Uterus (tissue), 4 donors: ENCODE measurements around the gene DTHD1. TPM values are rescaled to one million over a fixed set of nuclear protein-coding genes. Genes with fewer than 3 reads are reported as not detected.

Experiments
- DNase-seq, 2 donors: peaks; one replicate each; pipeline ENCODE4 v3.0.0-alpha.2; 2019 to 2020
- H3K27ac ChIP-seq, 2 donors: fragments of 200-600 bp; sonication (generic); 1 replicate in 1 of 2; 2 replicates in 1 of 2; pipeline ENCODE4 v1.5.1; 2016 to 2018
- H3K27me3 ChIP-seq, 2 donors: fragments of 200-600 bp; sonication (generic); one replicate each; pipeline ENCODE4 v1.5.1; 2018 to 2019; ENCODE audit warnings: control low read depth in 1 of 2
- H3K36me3 ChIP-seq, 2 donors: fragments of 200-600 bp; sonication (generic); one replicate each; pipeline ENCODE4 v1.5.1; 2019; ENCODE audit warnings: control low read depth in 1 of 2
- H3K4me1 ChIP-seq, 2 donors: fragments of 200-600 bp; sonication (generic); one replicate each; pipeline ENCODE4 v1.5.1; 2018 to 2019; ENCODE audit warnings: control low read depth in 1 of 2
- H3K4me3 ChIP-seq, 2 donors: fragments of 200-600 bp; sonication (generic); 1 replicate in 1 of 2; 2 replicates in 1 of 2; pipeline ENCODE4 v1.5.1; 2018 to 2019; ENCODE audit warnings: mild to moderate bottlenecking in 1 of 2
- H3K9me3 ChIP-seq, 2 donors: fragments of 200-600 bp; sonication (generic); one replicate each; pipeline ENCODE4 v1.5.1; 2019; ENCODE audit warnings: control low read depth in 1 of 2
- CTCF ChIP-seq, 4 experiments: fragments of 200-600 bp in 2 of 4; fragments of 450-650 bp in 2 of 4; sonication (generic) in 2 of 4; IDR thresholded peaks; one replicate each; pipeline ENCODE4 v1.5.1; 2016 to 2019; ENCODE audit warnings: antibody characterized with exemption in 4 of 4, mild to moderate bottlenecking in 2 of 4, moderate library complexity in 1 of 4
- POLR2A ChIP-seq, 2 donors: fragments of 450-650 bp; IDR thresholded peaks; one replicate each; pipeline ENCODE4 v1.6.1; 2016; ENCODE audit warnings: antibody characterized with exemption in 2 of 2, mild to moderate bottlenecking in 1 of 2, moderate library complexity in 1 of 2
- intact Hi-C: fragments of 100-400 bp; cut with DNase I; formaldehyde crosslinking; loops from one replicate; pipeline ENCODE4 v1.15.1; 2023; ENCODE audit warnings: low total_unique reads
- total RNA-seq, 4 donors: library from RNA; depleted of rRNA in 3 of 4; stranded (reverse); fragments of >200 nt in 3 of 4; gene quantifications; one replicate each; pipeline versions ENCODE4 v1.1.0 to v1.2.4, GENCODE V29; 2014 to 2023
- donor health status: DM: yes; HTN: yes; CAD: no.

Gene DTHD1
- 1 to 10 TPM; 1.0 to 2.5 (median 2.1) TPM for total RNA-seq

DNA sequence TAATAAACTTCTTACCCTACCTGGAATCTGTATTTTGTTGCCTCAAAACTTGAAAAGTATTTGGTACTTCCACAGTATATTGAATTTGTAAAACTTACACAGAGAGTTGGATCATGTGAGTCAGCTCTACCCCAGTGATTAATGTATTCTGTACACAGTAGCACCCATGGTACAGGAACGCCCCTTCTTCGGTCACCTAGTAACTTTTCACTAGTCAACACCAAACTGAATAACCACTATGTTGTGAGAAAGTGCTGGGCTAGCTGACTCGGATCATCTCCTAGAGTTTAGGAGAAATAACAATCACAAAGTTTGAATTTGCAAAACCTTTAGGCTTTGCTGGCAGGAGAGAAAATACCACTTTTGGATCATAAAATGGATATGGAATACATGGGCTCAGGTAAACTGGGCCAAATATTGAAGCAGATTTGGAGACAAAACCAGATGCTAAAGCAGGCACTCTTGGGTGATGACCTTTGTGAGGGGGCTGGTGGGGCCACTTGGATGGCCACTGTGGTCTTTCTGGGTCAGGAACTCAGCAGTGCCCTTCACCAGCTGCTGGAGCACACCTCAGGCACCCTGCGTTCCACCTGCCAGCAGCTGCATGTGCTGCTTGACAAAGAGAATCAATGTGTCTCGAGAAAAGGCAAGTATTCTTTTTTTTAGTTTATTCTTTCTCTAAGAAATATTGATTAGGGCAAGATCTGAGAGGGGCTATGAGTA, at the start of gene DTHD1:
Gene DTHD1 (plus strand): TSS at position 233 of the 723 bp plus-strand sequence. CDS start 143 bp downstream, at position 376.
- H3K9me3 ChIP-seq = no peaks in the 10 kb centered on the region
- H3K4me3 ChIP-seq = no peak within 1 kb of the TSS
- H3K36me3 ChIP-seq = no peaks in the 10 kb centered on the region
- H3K27ac ChIP-seq = no peak within 1 kb of the TSS
- no peak for TF ChIP-seq CTCF (IDR thresholded peaks at IDR 0.05)
- no peak for TF ChIP-seq POLR2A (IDR thresholded peaks at IDR 0.05)
- no peak for DNase-seq
- intact Hi-C loops = no loop called here
- H3K4me1 ChIP-seq = no peaks in the 10 kb centered on the region
- H3K27me3 ChIP-seq = no peaks in the 10 kb centered on the region

DNA sequence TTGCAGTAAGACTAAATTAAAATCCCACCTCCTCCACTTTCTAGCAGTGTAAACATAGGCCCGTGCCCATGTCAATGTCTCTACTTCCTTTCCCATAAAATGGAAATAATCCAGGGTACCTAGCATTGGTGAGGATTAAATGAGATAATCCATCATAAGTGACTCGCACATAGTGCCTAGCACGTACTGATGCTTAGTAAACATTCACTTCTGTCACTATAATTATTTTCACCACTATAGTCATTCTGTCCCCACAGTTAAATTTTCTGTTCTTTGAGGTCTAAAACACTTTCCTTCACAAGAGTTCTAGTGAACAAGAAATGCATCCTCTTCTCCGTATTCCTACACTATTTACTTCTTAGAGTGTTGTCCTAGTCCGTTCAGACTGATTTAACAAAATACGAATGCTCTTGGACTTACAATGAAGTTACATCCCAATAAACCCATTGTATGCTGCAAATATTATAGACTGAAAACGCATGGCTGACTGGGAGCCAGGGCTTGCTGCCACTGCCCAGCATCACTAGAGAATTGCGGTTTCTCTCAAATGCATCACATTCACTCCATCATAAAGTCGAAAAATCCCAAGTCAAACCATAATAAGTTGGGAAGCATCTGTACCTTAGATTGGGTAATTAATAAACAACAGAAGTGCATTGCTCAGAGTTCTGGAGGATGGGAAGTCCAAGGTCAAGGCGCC, 47.7 kb upstream of the DTHD1 start:
- H3K36me3 ChIP-seq = no peaks in the 10 kb centered on the region
- intact Hi-C loops = no loop called here
- H3K4me1 ChIP-seq = no peaks in the 10 kb centered on the region
- H3K27ac ChIP-seq = no peak overlapping the region
- DNase-seq = no peak
- H3K4me3 ChIP-seq = no peak overlapping the region
- no peaks in the 10 kb centered on the region for H3K9me3 ChIP-seq
- TF ChIP-seq POLR2A (IDR thresholded peaks at IDR 0.05) (no peak), CTCF (IDR thresholded peaks at IDR 0.05) (no peak)
- no peaks in the 10 kb centered on the region for H3K27me3 ChIP-seq

DNA sequence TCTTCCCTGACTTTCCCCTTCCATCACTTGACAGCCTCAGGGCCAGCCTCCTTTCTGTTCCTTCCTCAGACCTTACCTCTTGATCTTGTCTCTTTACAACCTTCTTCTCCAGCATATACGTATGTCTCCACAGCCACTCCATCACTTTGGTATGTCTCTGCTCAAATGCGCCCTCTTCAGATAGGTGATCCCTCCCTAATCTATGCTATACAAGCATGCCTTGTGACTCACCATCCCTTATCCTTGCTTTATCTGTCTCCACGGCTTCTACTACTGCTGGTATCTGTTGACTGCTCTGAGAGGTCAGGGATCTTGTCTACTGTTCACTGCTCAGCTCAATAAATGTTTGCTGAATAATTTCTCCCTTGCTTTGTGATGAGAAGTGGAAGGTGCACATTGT, 46.1 kb upstream of the DTHD1 start:
- Histone ChIP-seq H3K27ac (no peak overlapping the region), H3K36me3 (no peaks in the 10 kb centered on the region), H3K9me3 (no peaks in the 10 kb centered on the region), H3K4me3 (no peak overlapping the region), H3K27me3 (no peaks in the 10 kb centered on the region), H3K4me1 (no peaks in the 10 kb centered on the region)
- no peak for DNase-seq
- intact Hi-C loops = no loop called here
- TF ChIP-seq CTCF (IDR thresholded peaks at IDR 0.05) (no peak), POLR2A (IDR thresholded peaks at IDR 0.05) (no peak)

DNA sequence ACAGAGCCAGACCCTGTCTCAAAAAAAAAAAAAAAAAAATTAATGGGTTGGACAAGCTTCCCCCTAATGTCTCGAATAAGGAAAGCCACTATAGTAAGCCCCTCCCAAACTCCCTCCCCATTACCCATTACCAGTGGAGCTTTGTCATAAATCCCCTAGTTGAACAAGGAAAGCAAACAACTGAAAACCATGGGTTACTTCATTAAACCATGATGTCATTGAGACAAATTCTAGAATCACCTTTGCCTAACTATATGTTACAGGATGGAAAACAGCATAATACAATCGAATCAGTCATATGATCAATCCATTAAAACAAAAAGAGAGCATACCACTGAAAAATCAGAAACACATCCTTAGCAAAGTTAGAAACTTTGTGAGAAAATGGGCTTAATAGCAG, 45.3 kb upstream of the DTHD1 start:
- Histone ChIP-seq H3K4me3 (no peak overlapping the region), H3K4me1 (no peaks in the 10 kb centered on the region), H3K27ac (no peak overlapping the region), H3K36me3 (no peaks in the 10 kb centered on the region), H3K27me3 (no peaks in the 10 kb centered on the region), H3K9me3 (no peaks in the 10 kb centered on the region)
- no peak for TF ChIP-seq POLR2A (IDR thresholded peaks at IDR 0.05)
- no peak for TF ChIP-seq CTCF (IDR thresholded peaks at IDR 0.05)
- intact Hi-C loops = no loop called here
- no peak for DNase-seq
